ENCODE data around the gene GPLD1.
A peak's percentile ranks its signal among the peaks of the same experiment; 100 is the strongest.
"Not testable (repeated sequence)": the region's sequence is repeated elsewhere in the genome, so short reads cannot be mapped to it uniquely, and the experiment has no call there.

The GPLD1 gene

GRCh38 chr6:24408719-24409410, 80.5 kb downstream of the GPLD1 start:
- DNase-seq: no peak

DNA sequence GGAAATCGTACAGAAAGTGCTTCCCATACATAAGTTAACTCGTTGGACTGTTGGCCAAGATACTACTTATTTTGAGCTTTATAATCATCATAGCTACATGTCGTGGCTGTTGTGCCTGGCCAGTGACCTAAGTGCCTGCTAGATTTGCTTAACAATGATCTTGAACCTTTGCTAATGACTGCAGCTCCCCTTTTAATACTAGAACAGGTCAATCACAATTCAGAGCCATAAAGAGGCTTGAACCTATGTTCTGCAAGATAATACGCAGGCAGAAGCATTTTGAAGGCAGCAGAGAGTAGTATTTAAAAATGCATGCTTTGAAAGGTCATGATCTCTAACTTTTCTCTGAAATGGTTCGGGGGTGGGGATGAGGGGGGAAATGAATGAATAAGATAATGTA, 84.1 kb downstream of the GPLD1 start:
- DNase-seq: no peak

GRCh38 chr6:24403501-24403824, 85.9 kb downstream of the GPLD1 start:
- DNase-seq: no peak

DNA sequence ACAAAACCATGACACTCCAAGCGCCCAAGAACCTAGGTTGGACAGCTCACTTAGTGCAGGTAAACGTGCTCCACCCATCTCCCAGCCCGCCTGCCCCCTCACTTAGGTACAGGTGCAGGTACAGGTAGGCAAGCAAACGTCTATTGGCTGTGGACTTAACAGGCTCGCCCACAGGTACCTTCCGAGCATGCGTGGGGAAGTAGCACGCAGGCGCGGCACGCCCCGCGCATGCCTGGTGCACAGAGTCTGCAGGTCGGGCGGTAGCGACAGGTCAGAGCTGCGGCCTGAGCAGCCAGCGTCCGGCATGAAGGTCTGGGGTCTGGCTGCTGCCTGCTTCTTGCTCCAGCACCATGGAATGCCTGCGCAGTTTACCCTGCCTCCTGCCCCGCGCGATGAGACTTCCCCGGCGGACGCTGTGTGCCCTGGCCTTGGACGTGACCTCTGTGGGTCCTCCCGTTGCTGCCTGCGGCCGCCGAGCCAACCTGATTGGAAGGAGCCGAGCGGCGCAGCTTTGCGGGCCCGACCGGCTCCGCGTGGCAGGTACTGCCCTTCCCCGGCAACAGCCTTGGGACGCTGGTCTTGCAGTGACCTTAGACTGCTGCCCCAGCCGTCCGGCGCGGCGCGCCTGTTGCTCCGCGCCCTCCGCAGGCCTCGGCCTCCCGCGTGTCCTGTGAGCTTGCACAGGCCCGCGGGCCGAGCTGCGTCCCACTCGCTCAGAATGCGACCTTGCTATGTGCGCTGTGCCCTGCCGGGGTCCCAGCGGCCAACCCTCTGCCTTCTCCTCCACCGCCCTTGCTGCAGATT, 86.5 kb downstream of the GPLD1 start, which contains the start of gene MRS2:
Gene MRS2, plus strand, starts transcription at position 240 of the 804 bp plus-strand sequence. Its CDS starts 111 bp downstream, at position 351.
- DNase-seq: peak; percentile 80

GRCh38 chr6:24401458-24401857, 87.9 kb downstream of the GPLD1 start:
- no peak for DNase-seq

DNA sequence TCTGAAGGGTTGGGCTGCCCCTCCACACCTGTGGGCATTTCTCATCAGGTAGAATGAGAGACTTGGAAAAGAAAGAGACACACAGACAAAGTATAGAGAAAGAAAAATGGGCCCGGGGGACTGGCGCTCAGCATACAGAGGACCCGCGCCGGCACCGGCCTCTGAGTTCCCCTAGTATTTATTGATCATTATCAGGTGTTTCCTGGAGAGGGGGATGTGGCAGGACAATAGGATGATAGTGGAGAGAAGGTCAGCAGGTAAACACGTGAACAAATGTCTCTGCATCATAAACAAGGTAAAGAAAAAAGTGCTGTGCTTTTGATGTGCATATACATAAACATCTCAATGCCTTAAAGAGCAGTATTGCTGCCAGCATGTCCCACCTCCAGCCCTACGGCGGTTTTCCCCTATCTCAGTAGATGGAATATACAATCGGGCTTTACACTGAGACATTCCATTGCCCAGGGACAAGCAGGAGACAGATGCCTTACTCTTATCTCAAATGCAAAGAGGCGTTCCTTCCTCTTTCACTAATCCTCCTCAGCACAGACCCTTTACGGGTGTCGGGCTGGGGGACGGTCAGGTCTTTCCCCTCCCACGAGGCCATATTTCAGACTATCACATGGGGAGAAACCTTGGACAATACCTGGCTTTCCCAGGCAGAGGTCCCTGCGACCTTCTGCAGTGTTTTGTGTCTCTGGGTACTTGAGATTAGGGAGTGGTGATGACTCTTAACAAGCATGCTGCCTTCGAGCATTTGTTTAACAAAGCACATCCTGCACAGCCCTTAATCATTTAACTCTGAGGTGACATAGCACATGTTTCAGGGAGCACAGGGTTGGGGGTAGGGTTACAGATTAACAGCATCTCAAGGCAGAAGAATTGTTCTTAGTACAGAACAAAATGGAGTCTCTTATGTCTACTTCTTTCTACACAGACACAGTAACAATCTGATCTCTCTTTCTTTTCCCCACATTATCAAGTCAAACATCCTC, 89.0 kb downstream of the GPLD1 start:
- DNase-seq: not testable (repeated sequence)

- no peak for DNase-seq
Measured at GRCh38 chr6:24397631-24398030, 91.7 kb downstream of the GPLD1 start.

DNA sequence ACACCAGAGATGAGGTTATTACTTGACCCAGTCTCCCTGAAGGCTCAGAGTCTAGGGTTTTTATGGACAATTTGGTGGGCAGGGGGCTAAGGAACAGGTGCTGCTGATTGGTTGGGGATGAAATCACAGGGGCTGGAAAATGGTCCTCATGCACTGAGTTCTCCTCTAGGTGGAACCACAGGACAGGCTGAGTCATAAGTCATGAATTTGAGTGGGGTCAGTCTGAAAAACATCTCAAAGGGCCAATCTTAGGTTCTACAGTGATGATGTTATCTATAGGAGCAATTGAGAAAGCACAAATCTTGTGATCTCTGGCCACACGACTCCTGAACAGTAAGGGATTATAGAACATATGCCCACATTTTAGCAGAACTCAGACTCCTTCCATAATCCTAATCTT, 92.6 kb downstream of the GPLD1 start:
- no peak for DNase-seq

DNA sequence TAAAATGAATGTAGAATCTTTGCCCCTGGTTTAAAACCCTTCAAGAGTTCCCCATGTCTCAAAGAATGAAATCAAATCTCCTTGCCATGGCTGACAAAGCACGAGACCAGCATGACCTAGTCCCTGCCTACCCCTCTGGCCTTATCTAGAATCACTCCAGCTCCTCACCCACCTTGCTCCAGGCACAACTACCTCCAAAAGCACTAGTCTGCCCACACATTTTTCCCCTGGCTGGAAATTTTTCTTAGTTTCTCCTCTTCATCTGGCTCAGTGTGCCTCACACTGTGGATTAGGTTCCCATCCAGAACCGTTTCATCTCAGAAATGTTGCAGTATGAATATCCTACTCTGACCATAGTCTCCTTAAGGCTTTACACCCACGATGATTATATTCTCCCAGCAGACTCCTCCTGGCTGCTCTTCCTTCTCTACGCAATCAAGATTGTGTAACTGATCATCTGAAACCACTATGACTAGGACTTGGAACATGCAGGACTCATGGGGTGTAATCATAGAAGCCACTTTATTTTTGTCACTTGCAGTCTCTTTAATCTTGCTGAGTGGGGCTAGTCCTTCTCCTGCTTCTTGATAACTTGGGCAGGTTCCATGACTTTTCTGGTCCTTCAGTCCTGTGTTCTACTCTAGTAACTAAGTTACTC, 94.5 kb downstream of the GPLD1 start:
- DNase-seq: no peak

DNA sequence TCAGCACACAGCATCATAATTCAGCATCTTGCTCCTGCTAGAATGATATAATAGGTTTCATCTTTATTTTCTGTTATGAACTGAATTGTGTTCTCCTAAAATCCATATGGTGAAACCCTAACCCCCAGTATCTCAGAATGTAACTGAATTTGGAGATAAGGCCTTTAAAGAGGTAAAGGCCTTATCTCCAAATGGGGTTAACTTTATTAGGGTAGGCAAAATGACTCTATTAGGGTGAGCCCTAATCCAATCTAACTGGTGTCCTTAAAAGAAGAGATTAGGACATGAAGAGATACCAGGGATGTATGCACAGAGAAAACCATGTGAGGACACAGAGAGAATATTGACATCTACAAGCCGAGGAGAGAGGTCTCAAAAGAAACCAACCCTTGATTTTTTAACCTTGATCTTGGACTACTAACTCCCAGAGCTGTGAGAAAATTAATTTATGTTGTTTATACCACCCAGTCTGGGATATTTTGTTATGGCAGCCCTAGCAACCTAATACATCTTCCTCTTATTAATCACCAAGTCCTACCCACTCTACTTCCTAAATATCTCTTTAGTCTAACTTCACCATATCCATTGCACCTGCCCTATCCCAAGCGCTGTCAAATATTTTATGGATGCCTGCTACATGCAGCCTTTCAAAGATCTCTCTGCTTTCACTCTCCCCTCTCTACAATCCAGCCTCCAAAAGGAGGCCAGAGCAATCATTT, 95.2 kb downstream of the GPLD1 start:
- DNase-seq: no peak

- no peak for DNase-seq
Measured at GRCh38 chr6:24391756-24392405, 97.5 kb downstream of the GPLD1 start.

DNA sequence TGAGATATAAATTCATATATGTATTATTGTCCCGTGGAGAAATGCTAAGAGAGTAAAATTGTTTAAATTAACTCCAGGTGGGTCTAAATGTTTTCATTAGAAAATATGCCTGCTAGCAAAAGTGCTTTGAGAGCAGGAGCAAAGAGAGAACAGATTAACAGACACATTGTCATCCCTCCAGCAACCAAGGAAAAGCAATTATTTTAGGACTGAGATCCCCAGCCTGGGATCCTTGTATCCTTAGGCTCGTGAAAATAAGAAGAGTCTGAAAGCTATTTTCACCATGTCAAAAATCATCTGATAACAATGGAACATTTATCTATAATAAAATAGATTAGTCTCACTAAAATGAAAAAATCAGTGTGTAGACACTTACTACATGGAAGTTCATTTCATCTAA, 98.2 kb downstream of the GPLD1 start:
- no peak for DNase-seq

DNA sequence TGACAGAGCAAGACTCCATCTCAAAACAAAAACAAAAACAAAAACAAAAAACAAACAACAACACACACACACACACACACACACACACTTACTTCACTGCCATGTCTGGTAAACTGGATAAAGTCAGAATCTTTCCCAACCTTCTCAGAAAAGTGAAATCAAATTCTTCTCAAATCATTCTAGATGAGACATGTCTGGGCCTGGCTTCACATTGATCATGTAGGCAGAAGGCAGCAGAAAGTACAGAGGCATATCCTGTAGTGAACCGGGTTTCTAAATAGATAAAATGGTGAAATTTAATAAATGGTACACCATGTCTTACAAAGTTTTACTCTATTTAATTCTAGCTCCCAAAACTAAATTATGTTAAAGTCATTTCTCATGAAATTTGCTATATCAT, 101.6 kb downstream of the GPLD1 start:
- no peak for DNase-seq

- DNase-seq: no peak
Measured at GRCh38 chr6:24385536-24386269, 103.7 kb downstream of the GPLD1 start.

GRCh38 chr6:24384369-24385130, 104.8 kb downstream of the GPLD1 start:
- not testable (repeated sequence) for DNase-seq

- not testable (repeated sequence) for DNase-seq
Measured at GRCh38 chr6:24382891-24383494, 106.4 kb downstream of the GPLD1 start.

GRCh38 chr6:24382220-24382540, 107.2 kb downstream of the GPLD1 start:
- DNase-seq: no peak

DNA sequence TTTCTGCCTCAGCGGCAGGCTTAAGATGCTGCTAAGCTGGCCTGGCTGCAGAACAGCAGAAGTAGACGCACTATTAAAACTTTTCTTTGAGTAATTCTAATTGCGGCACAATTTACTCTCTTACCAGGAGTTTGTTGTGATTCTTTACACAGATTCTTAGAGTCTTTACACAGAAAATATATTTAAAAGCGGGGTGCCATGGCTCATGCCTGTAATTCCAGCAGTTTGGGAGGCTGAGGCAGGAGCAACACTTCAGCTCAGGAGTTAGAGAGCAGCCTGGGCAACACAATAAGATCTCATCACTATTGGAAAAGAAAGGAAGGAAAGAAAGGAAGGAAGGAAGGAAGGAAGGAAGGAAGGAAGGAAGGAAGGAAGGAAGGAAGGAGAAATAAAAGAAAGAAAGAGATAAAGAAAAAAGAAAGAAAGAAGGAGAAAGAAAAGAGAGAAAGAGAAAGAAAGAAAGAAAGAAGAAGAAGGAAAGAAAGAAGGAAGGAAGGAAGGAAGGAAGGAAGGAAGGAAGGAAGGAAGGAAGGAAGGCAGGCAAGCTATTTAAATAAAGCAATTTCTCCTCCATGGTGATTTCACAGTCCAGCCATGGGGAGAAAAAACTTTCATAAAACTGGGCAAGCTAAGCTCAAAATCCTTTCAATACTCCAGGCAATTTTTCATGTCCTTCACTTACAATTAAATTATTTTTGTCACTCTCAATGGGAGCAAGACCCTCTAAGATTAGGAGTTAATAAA, 107.7 kb downstream of the GPLD1 start:
- no peak for DNase-seq

Measured in NCI-H187 treated with DMSO at 0.1 percent for 48 hours (cell line).